IMR-90 (cell line): ENCODE results near the gene ADARB2. TPM values are rescaled to one million over a fixed set of nuclear protein-coding genes. Genes with fewer than 3 reads are reported as not detected.

ENCODE experiments used
- ATAC-seq: fragments of 200-7000 bp; cut with Tn5 transposase; 2 replicates; pipeline ENCODE4 v1.9.1; 2020; ENCODE audit warnings: low read depth, mild to moderate bottlenecking, moderate library complexity
- BruUV-seq: library from RNA; stranded (reverse); fragments of 400-500 nt; replicated peaks from 2 replicates; lab custom pipeline; 2021; lab: Mats Ljungman, UMichigan
- CTCF ChIA-PET: fragments of 300-600 bp; formaldehyde crosslinking; extraction: SDS; loops from one replicate; lab custom pipeline; 2021; ENCODE audit warnings: antibody characterized with exemption; lab: Yijun Ruan, JAX
- POLR2A ChIA-PET: fragments of 300-600 bp; sonication (Branson Sonifier 250); formaldehyde crosslinking; loops from one replicate; lab custom pipeline; 2022; ENCODE audit warnings: antibody characterized with exemption; ENCODE audit not compliant: unreplicated experiment; lab: Charles Lee
- DNase-seq: peaks from one replicate; pipeline ENCODE4 v3.0.0; 2013
- H2AFZ ChIP-seq: replicated peaks from 2 replicates; pipeline ENCODE3; 2013; ENCODE audit warnings: low read length, mild to moderate bottlenecking; ENCODE audit not compliant: poor library complexity
- H2AK5ac ChIP-seq: 2 replicates; pipeline ENCODE4 v1.6.1; 2013; ENCODE audit warnings: low read depth, low read length, inconsistent platforms
- H2AK9ac ChIP-seq: replicated peaks from 2 replicates; pipeline ENCODE3; 2013; ENCODE audit warnings: mild to moderate bottlenecking, low read depth, low read length, moderate library complexity; ENCODE audit not compliant: poor library complexity
- H2BK120ac ChIP-seq: 2 replicates; pipeline ENCODE4 v1.6.1; 2013; ENCODE audit warnings: low read depth, low read length, inconsistent platforms
- H2BK15ac ChIP-seq: 3 replicates; pipeline ENCODE4 v1.6.1; 2013; ENCODE audit warnings: low read depth, low read length, inconsistent platforms
- H2BK20ac ChIP-seq: 2 replicates; pipeline ENCODE4 v1.6.1; 2013; ENCODE audit warnings: low read depth, mild to moderate bottlenecking, inconsistent platforms, low read length, moderate library complexity
- H2BK5ac ChIP-seq: 2 replicates; pipeline ENCODE4 v1.6.1; 2013; ENCODE audit warnings: mild to moderate bottlenecking, low read depth, low read length, inconsistent platforms; ENCODE audit not compliant: poor library complexity, severe bottlenecking
- H3K14ac ChIP-seq: replicated peaks from 2 replicates; pipeline ENCODE4 v1.6.1; 2013; ENCODE audit warnings: low read depth, low read length, inconsistent platforms
- H3K18ac ChIP-seq: 2 replicates; pipeline ENCODE4 v1.6.1; 2013; ENCODE audit warnings: low read depth, low read length, control low read depth
- H3K23ac ChIP-seq: 2 replicates; pipeline ENCODE4 v1.6.1; 2013; ENCODE audit warnings: low read depth, low read length, inconsistent platforms
- H3K27ac ChIP-seq: 2 replicates; pipeline ENCODE4 v1.5.1; 2013; ENCODE audit warnings: mild to moderate bottlenecking, control low read depth, low read length; ENCODE audit not compliant: insufficient read depth
- H3K27me3 ChIP-seq: 2 replicates; pipeline ENCODE4 v1.6.1; 2013; ENCODE audit warnings: low read length; ENCODE audit not compliant: control insufficient read depth, insufficient read depth
- H3K36me3 ChIP-seq: 2 replicates; pipeline ENCODE4 v1.6.1; 2013; ENCODE audit warnings: low read length, mixed read lengths; ENCODE audit not compliant: control insufficient read depth, insufficient read depth
- H3K4ac ChIP-seq: 2 replicates; pipeline ENCODE4 v1.6.1; 2013; ENCODE audit warnings: low read depth, low read length, inconsistent platforms
- H3K4me1 ChIP-seq: 2 replicates; pipeline ENCODE4 v1.6.1; 2013; ENCODE audit warnings: low read length, mixed read lengths; ENCODE audit not compliant: control insufficient read depth, insufficient read depth
- H3K4me2 ChIP-seq: 2 replicates; pipeline ENCODE4 v1.6.1; 2013; ENCODE audit warnings: low read depth, mild to moderate bottlenecking, control low read depth, low read length, moderate library complexity
- H3K4me3 ChIP-seq: 2 replicates; pipeline ENCODE4 v1.5.1; 2013; ENCODE audit warnings: low read depth, mild to moderate bottlenecking, control low read depth, low read length, moderate library complexity; ENCODE audit not compliant: insufficient read depth
- H3K56ac ChIP-seq: 2 replicates; pipeline ENCODE4 v1.6.1; 2013; ENCODE audit warnings: low read length, inconsistent platforms; ENCODE audit not compliant: insufficient read depth; ENCODE audit errors: extremely low read depth
- H3K79me1 ChIP-seq, 2 experiments: 2 replicates each; pipeline ENCODE4 v1.6.1; 2013; ENCODE audit warnings: low read length in 2 of 2, inconsistent platforms in 1 of 2, low read depth in 1 of 2
- H3K9ac ChIP-seq: 2 replicates; pipeline ENCODE4 v1.6.1; 2013; ENCODE audit warnings: low read depth, low read length, control low read depth
- H3K9me1 ChIP-seq: 2 replicates; pipeline ENCODE4 v1.6.1; 2013; ENCODE audit warnings: low read length, inconsistent platforms; ENCODE audit not compliant: insufficient read depth
- H3K9me3 ChIP-seq: 2 replicates; pipeline ENCODE4 v1.6.1; 2013; ENCODE audit warnings: low read length; ENCODE audit not compliant: control insufficient read depth, insufficient read depth
- H4K20me1 ChIP-seq: 2 replicates; pipeline ENCODE4 v1.6.1; 2013; ENCODE audit warnings: low read length, inconsistent platforms; ENCODE audit not compliant: insufficient read depth
- H4K5ac ChIP-seq: 2 replicates; pipeline ENCODE4 v1.6.1; 2013; ENCODE audit warnings: mild to moderate bottlenecking, low read depth, low read length, control low read depth
- H4K8ac ChIP-seq, 2 experiments: 2 replicates each; pipeline ENCODE4 v1.6.1; 2013; ENCODE audit warnings: low read depth in 2 of 2, low read length in 2 of 2, control low read depth in 1 of 2, inconsistent platforms in 1 of 2
- H4K91ac ChIP-seq: 2 replicates; pipeline ENCODE4 v1.6.1; 2013; ENCODE audit warnings: low read depth, low read length, inconsistent platforms; ENCODE audit not compliant: insufficient read depth
- CEBPB ChIP-seq: IDR thresholded peaks from 2 replicates; pipeline ENCODE4 v1.6.1; 2012; ENCODE audit warnings: low read depth, low read length, improper control_type of control experiment
- CHD1 ChIP-seq: IDR thresholded peaks from 2 replicates; pipeline ENCODE4 v1.6.1; 2012; ENCODE audit warnings: low read depth, low read length, improper control_type of control experiment
- CTCF ChIP-seq: conservative IDR thresholded peaks from 2 replicates; pipeline ENCODE4 v1.5.1; 2012; ENCODE audit warnings: mild to moderate bottlenecking, low read depth, low read length, improper control_type of control experiment
- ELK1 ChIP-seq: fragments of 150-350 bp; IDR thresholded peaks from 2 replicates; pipeline ENCODE4 v1.6.1; 2016; ENCODE audit warnings: low read depth, mild to moderate bottlenecking, low read length, moderate library complexity, borderline replicate concordance
- FOS ChIP-seq: fragments of 150-350 bp; IDR thresholded peaks from 2 replicates; pipeline ENCODE4 v1.6.1; 2016; ENCODE audit warnings: low read depth, low read length
- MAFK ChIP-seq: IDR thresholded peaks from 2 replicates; pipeline ENCODE4 v1.6.1; 2012; ENCODE audit warnings: low read depth, low read length, improper control_type of control experiment
- MXI1 ChIP-seq: IDR thresholded peaks from 2 replicates; pipeline ENCODE4 v1.6.1; 2012; ENCODE audit warnings: low read depth, mild to moderate bottlenecking, low read length, moderate library complexity, borderline replicate concordance
- NFE2L2 ChIP-seq: fragments of 150-350 bp; IDR thresholded peaks from 2 replicates; pipeline ENCODE4 v1.6.1; 2016; ENCODE audit warnings: low read depth, mild to moderate bottlenecking, low read length
- RAD21 ChIP-seq: IDR thresholded peaks from 2 replicates; pipeline ENCODE4 v1.6.1; 2012; ENCODE audit warnings: low read length, improper control_type of control experiment
- RCOR1 ChIP-seq: IDR thresholded peaks from 2 replicates; pipeline ENCODE4 v1.6.1; 2012; ENCODE audit warnings: mild to moderate bottlenecking, low read length, improper control_type of control experiment; ENCODE audit not compliant: insufficient replicate concordance
- SMC3 ChIP-seq: fragments of 150-350 bp; IDR thresholded peaks from 2 replicates; pipeline ENCODE4 v1.6.1; 2016; ENCODE audit warnings: low read depth, mild to moderate bottlenecking, antibody characterized with exemption, low read length, moderate library complexity
- USF2 ChIP-seq: fragments of 150-350 bp; IDR thresholded peaks from 2 replicates; pipeline ENCODE4 v1.6.1; 2017; ENCODE audit warnings: mild to moderate bottlenecking, antibody characterized with exemption, low read length, low read depth
- WGBS, 2 experiments: methylation state at CpG; one replicate each; pipeline versions ENCODE4 v1.1.5 to v1.1.7; 2013; ENCODE audit warnings: missing lambda C conversion rate in 2 of 2; ENCODE audit not compliant: insufficient read length in 1 of 2; ENCODE audit errors: extremely low coverage in 2 of 2; 5-methylcytosine and 5-hydroxymethylcytosine counted together
- dilution Hi-C: fragments of 300-500 bp; cut with HindIII; formaldehyde crosslinking; loops from one replicate; pipeline ENCODE4 v1.14.3; 2018; ENCODE audit warnings: low sequenced_read_pairs; ENCODE audit not compliant: unreplicated experiment
- in situ Hi-C: fragments of 300-500 bp; cut with MboI; formaldehyde crosslinking; loops from 3 replicates; pipeline ENCODE4 v1.14.3; 2019; ENCODE audit warnings: low sequenced_read_pairs, inconsistent platforms, mixed read lengths
- intact Hi-C: fragments of 100-400 bp; cut with micrococcal nuclease; formaldehyde crosslinking; loops from 2 replicates; pipeline ENCODE4 v1.10.0; 2022
- polyA plus RNA-seq, 3 experiments: library from polyadenylated mRNA; depleted of rRNA; stranded (reverse); fragments of >200 nt; gene quantifications; 2 replicates each; pipeline ENCODE4 v1.2.3, GENCODE V29; 2012; ENCODE audit warnings: low replicate concordance in 1 of 3
- total RNA-seq: library from RNA; depleted of rRNA; stranded (reverse); fragments of >200 nt; gene quantifications from 2 replicates; pipeline ENCODE4 v1.2.3, GENCODE V29; 2012

The ADARB2 gene
- total and polyA plus RNA-seq, 2 of the 4 experiments (the other 2 are of a cell fraction), result not detected

GRCh38 chr10:1369197-1369596 lies 368.1 kb downstream of the ADARB2 start:
- Histone ChIP-seq H3K18ac (no peak overlapping the region), H2BK5ac (no peak overlapping the region), H2AK5ac (no peak overlapping the region), H4K20me1 (no peaks in the 10 kb centered on the region), H3K79me1 (no peaks in the 10 kb centered on the region), H3K9ac (no peak overlapping the region), H2BK15ac (no peak overlapping the region), H4K91ac (no peak overlapping the region), H3K36me3 (no peaks in the 10 kb centered on the region), H2BK120ac (no peak overlapping the region), H3K14ac (no peak overlapping the region), H4K5ac (no peak overlapping the region), H2AFZ (no peak overlapping the region), H2AK9ac (no peak overlapping the region), H2BK20ac (no peak overlapping the region), H3K4me2 (no peak overlapping the region), H3K23ac (no peak overlapping the region), H3K27ac (no peak overlapping the region), H3K27me3 (no peaks in the 10 kb centered on the region), H3K4me1 (no peaks in the 10 kb centered on the region), H3K56ac (no peak overlapping the region), H4K8ac (no peak overlapping the region), H3K9me3 (peaks cover 41% of the 10 kb centered on the region), H3K4ac (no peak overlapping the region), H3K9me1 (no peaks in the 10 kb centered on the region), H3K4me3 (no peak overlapping the region)
- POLR2A ChIA-PET, result no interaction called here
- TF ChIP-seq MAFK (no peak), FOS (no peak), CEBPB (no peak), SMC3 (no peak), NFE2L2 (no peak), CHD1 (no peak), RAD21 (no peak), USF2 (no peak), MXI1 (no peak), ELK1 (no peak), CTCF (no peak), RCOR1 (no peak)
- in situ Hi-C loops (no loop called here), intact Hi-C loops (no loop called here), dilution Hi-C loops (no loop called here)
- BruUV-seq, result no TSS peak
- no peak for DNase-seq
- WGBS, 2 experiments, result no CpG with 5 or more reads among the region's 7 CpGs
- ATAC-seq, result no peak
- CTCF ChIA-PET, result no interaction called here
